HepG2 (cell line): ENCODE measurements around the gene LIME1. TPM values are rescaled to one million over a fixed set of nuclear protein-coding genes. Genes with fewer than 3 reads are reported as not detected.

Experiments
- GTF2F1 ChIP-seq: fragments of 150-350 bp; IDR thresholded peaks from 2 replicates; pipeline ENCODE4 v1.6.1; 2014; ENCODE audit warnings: low read length
- MXD4 ChIP-seq: IDR thresholded peaks from 2 replicates; pipeline ENCODE4 v1.6.1; 2016; ENCODE audit warnings: mild to moderate bottlenecking, missing biosample characterization, missing genetic modification reagents
- NAIF1 ChIP-seq: sonication (generic); formaldehyde crosslinking; IDR thresholded peaks from 2 replicates; pipeline ENCODE4 v1.5.0; 2020; ENCODE audit warnings: mild to moderate bottlenecking, missing genetic modification reagents, borderline replicate concordance
- NFYC ChIP-seq: IDR thresholded peaks from 2 replicates; pipeline ENCODE4 v1.6.1; 2016; ENCODE audit warnings: missing genetic modification reagents, missing compliant biosample characterization
- PAXIP1 ChIP-seq: sonication (generic); formaldehyde crosslinking; conservative IDR thresholded peaks from 2 replicates; pipeline ENCODE4 v1.4.0; 2020; ENCODE audit warnings: mild to moderate bottlenecking, missing genetic modification reagents, moderate library complexity
- PCBP2 ChIP-seq: fragments of 200-400 bp; formaldehyde crosslinking; optimal IDR thresholded peaks from 2 replicates; pipeline ENCODE3; 2018; ENCODE audit warnings: low read length, low read depth; ENCODE audit not compliant: poor library complexity, severe bottlenecking
- POLR2AphosphoS5 ChIP-seq: IDR thresholded peaks from 2 replicates; pipeline ENCODE4 v1.6.1; 2012; ENCODE audit warnings: low read depth, low read length
- RFX3 ChIP-seq: IDR thresholded peaks from 2 replicates; pipeline ENCODE4 v1.6.1; 2016; ENCODE audit warnings: missing biosample characterization, missing genetic modification reagents
- TRIM22 ChIP-seq: fragments of 450-650 bp; IDR thresholded peaks from 2 replicates; pipeline ENCODE4 v1.6.1; 2017
- USF2 ChIP-seq, 2 experiments: sonication (generic) in 1 of 2; formaldehyde crosslinking in 1 of 2; IDR thresholded peaks; 2 replicates each; pipeline versions ENCODE4 v1.5.1 to v1.6.1; 2011 to 2020; ENCODE audit warnings: borderline replicate concordance in 1 of 2, low read depth in 1 of 2, low read length in 1 of 2, mild to moderate bottlenecking in 1 of 2, missing genetic modification reagents in 1 of 2, moderate library complexity in 1 of 2
- ZNF484 ChIP-seq: sonication (generic); formaldehyde crosslinking; IDR thresholded peaks from 2 replicates; pipeline ENCODE4 v1.5.1; 2020; ENCODE audit warnings: mild to moderate bottlenecking, low read depth, missing genetic modification reagents, borderline replicate concordance
- ZNF724P ChIP-seq: sonication (generic); formaldehyde crosslinking; IDR thresholded peaks from 2 replicates; pipeline ENCODE4 v1.8.0; 2022; ENCODE audit warnings: missing genetic modification reagents, borderline replicate concordance
- polyA plus RNA-seq, 8 experiments: library from polyadenylated mRNA; depleted of rRNA in 3 of 8; stranded (reverse) in 7 of 8; unstranded in 1 of 8; fragments of >200 nt; fragmentation: Illumina TruSeq in 4 of 8; extraction: Trizol in 4 of 8; gene quantifications; 2 replicates each; pipeline versions ENCODE4 v1.2.1 to v1.2.3, GENCODE V29; 2011 to 2016; ENCODE audit warnings: low read depth in 4 of 8, missing spikeins in 1 of 8, mixed read lengths in 1 of 8; ENCODE audit not compliant: insufficient read depth in 1 of 8
- total RNA-seq, 5 experiments: library from RNA; depleted of rRNA; stranded (reverse); fragments of >200 nt; fragmentation: Illumina TruSeq; extraction: Trizol; gene quantifications; 2 replicates each; pipeline ENCODE4 v1.2.3, GENCODE V29; 2016; ENCODE audit warnings: low read depth in 1 of 5

Gene LIME1
- total and polyA plus RNA-seq, 2 of the 13 experiments (the other 11 are each of a cell fraction or from before 2014, with no cell fraction given), result 13.0 to 61.5 TPM

- TF ChIP-seq NAIF1, result no peak
- TF ChIP-seq ZNF484, result peak; percentile 89; the same call in 1 of the 2 replicates
- TF ChIP-seq MXD4 (CRISPR knock-in tag), result peak; percentile 75
- TF ChIP-seq PAXIP1 (CRISPR knock-in tag), result peak; percentile 75
- peak; percentile 97 for TF ChIP-seq POLR2AphosphoS5
- TF ChIP-seq ZNF724P (CRISPR knock-in tag), result peak; percentile 84; the same call in 1 of the 2 replicates
- TF ChIP-seq USF2 (IDR thresholded peaks at IDR 0.05; ENCODE audit: low read depth, low read length), result no peak
- 0 out of 2 replicates have a peak, but pooled peaks have one; percentile 37 for TF ChIP-seq USF2 (CRISPR knock-in tag; IDR thresholded peaks at IDR 0.05; ENCODE audit: borderline replicate concordance)
- TF ChIP-seq RFX3 (CRISPR knock-in tag), result no peak
- TF ChIP-seq GTF2F1, result no peak
- 0 out of 2 replicates have a peak, but pooled peaks have one; percentile 18 for TF ChIP-seq NFYC (CRISPR knock-in tag)
- no peak for TF ChIP-seq TRIM22
- TF ChIP-seq PCBP2, result peak; percentile 11
Observed at GRCh38 chr20:63737945-63738686, 1.7 kb downstream of the LIME1 start (continued).
